Measurements from ENCODE around the gene GOLIM4.
"Not testable (repeated sequence)": the region's sequence is repeated elsewhere in the genome, so short reads cannot be mapped to it uniquely, and the experiment has no call there.

GOLIM4 gene

GRCh38 chr3:168095611-168096209, at the start of gene GOLIM4:
Gene GOLIM4 (minus strand): TSS chr3:168095924. CDS start chr3:168095285, 639 bp downstream.
- DNase-seq: peak; percentile 98

- no peak for DNase-seq
These were observed 45.8 kb upstream of the GOLIM4 start for GRCh38 chr3:168141405-168141998.

- DNase-seq: no peak
These were observed 44.2 kb upstream of the GOLIM4 start for GRCh38 chr3:168139947-168140346.

- no peak for DNase-seq
These were observed 42.7 kb upstream of the GOLIM4 start for GRCh38 chr3:168138421-168138820.

GRCh38 chr3:168134931-168135330, 39.2 kb upstream of the GOLIM4 start:
- DNase-seq: no peak

GRCh38 chr3:168130250-168130649, 34.5 kb upstream of the GOLIM4 start:
- not testable (repeated sequence) for DNase-seq

- DNase-seq: not testable (repeated sequence)
These were observed 32.7 kb upstream of the GOLIM4 start for GRCh38 chr3:168128463-168128862.

GRCh38 chr3:168127466-168127865, 31.7 kb upstream of the GOLIM4 start:
- no peak for DNase-seq

GRCh38 chr3:168124791-168125190, 29.1 kb upstream of the GOLIM4 start:
- DNase-seq: no peak

- no peak for DNase-seq
These were observed 28.6 kb upstream of the GOLIM4 start for GRCh38 chr3:168124291-168124690.

GRCh38 chr3:168123201-168124176, 27.8 kb upstream of the GOLIM4 start:
- DNase-seq: no peak

GRCh38 chr3:168121184-168122017, 25.7 kb upstream of the GOLIM4 start:
- no peak for DNase-seq

- DNase-seq: no peak
These were observed 22.2 kb upstream of the GOLIM4 start for GRCh38 chr3:168117853-168118313.

GRCh38 chr3:168117059-168117458, 21.3 kb upstream of the GOLIM4 start:
- peak; percentile 91 for DNase-seq

- no peak for DNase-seq
These were observed 20.6 kb upstream of the GOLIM4 start for GRCh38 chr3:168116279-168116678.

GRCh38 chr3:168113848-168114247, 18.1 kb upstream of the GOLIM4 start:
- DNase-seq: no peak

- no peak for DNase-seq
These were observed 17.2 kb upstream of the GOLIM4 start for GRCh38 chr3:168112894-168113293.

- no peak for DNase-seq
These were observed 8.6 kb upstream of the GOLIM4 start for GRCh38 chr3:168104361-168104760.

GRCh38 chr3:168102735-168103410, 7.1 kb upstream of the GOLIM4 start:
- DNase-seq: no peak

GRCh38 chr3:168100777-168101492, 5.2 kb upstream of the GOLIM4 start:
- no peak for DNase-seq

- no peak for DNase-seq
These were observed 1.7 kb upstream of the GOLIM4 start for GRCh38 chr3:168097381-168097780.

Data from NCI-H1105 treated with DMSO at 0.1 percent for 48 hours (cell line).